ENCODE measurements around the gene SLC35A3. TPM values are rescaled to one million over a fixed set of nuclear protein-coding genes. Genes with fewer than 3 reads are reported as not detected.
"Not testable (repeated sequence)": the region's sequence is repeated elsewhere in the genome, so short reads cannot be mapped to it uniquely, and the experiment has no call there.

The SLC35A3 gene
- total RNA-seq, 1 experiment from 2014 or later = 24.4 TPM

GRCh38 chr1:99965646-99966375, 4.0 kb upstream of the SLC35A3 start:
- in situ Hi-C loops (cut with HindIII; ENCODE audit: low pct_unique_long_range_greater_than_20kb, low sequenced_read_pairs) = no loop called here
- no peak for DNase-seq (ENCODE audit: low read depth, low spot score)

- no peak for DNase-seq (ENCODE audit: low read depth, low spot score)
- in situ Hi-C loops (cut with HindIII; ENCODE audit: low pct_unique_long_range_greater_than_20kb, low sequenced_read_pairs) = no loop called here
Measured at GRCh38 chr1:99968214-99968613, 1.6 kb upstream of the SLC35A3 start.

GRCh38 chr1:99969260-99969728, 502 bp upstream of the SLC35A3 start:
- in situ Hi-C loops (cut with HindIII; ENCODE audit: low pct_unique_long_range_greater_than_20kb, low sequenced_read_pairs) = no loop called here
- peak; percentile 20 for DNase-seq (ENCODE audit: low read depth, low spot score)

DNA sequence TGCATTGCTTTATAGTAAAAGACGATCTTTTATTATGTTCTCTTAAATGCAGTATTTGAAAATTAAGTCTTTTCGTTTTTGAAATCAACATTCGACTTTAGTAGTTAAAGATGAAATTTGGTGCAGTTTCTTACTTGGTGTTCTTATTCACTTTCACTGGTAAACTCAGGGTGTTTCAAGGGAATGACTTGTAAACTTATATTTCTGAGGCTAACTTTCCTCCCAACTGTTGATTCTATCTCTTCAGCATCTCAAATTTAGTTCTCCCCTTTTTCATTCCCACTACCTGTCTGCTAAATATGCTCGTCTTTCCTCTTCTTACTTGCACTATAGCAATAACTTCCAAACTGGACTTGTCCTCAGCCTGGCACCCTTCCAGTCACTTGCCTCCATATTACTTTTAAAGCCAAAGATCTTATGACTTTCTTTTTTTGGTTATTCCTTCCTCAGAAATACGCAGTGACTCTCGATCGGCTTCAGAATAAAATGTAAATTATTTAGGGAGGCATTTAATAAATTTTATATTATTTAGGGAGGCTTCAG, 988 bp downstream of the SLC35A3 start:
- in situ Hi-C loops (cut with HindIII; ENCODE audit: low pct_unique_long_range_greater_than_20kb, low sequenced_read_pairs) = no loop called here
- no peak for DNase-seq (ENCODE audit: low read depth, low spot score)

GRCh38 chr1:99972066-99972465, 2.3 kb downstream of the SLC35A3 start:
- not testable (repeated sequence) for DNase-seq (ENCODE audit: low read depth, low spot score)

DNA sequence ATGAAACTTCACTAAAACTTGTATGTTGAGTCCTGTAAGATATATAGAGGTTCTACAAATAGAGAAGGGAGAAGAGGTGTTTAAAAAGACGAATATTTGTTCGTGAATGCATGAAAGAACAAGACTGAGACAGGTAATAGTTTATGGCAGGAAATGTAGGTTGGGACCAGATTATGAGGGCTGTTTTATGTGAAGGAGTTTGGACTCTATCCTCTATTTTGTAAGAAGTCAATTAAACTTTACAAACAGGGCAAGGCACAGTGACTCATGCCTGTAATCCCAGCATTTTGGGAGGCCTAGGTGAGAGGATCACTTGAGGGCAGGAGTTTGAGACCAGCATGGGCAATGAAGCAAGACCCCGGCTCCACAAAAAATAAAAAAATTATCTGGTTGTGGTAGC, 5.7 kb downstream of the SLC35A3 start:
- DNase-seq (ENCODE audit: low read depth, low spot score) = no peak
- in situ Hi-C loops (cut with HindIII; ENCODE audit: low pct_unique_long_range_greater_than_20kb, low sequenced_read_pairs) = no loop called here

More at GRCh38 chr1:99972066-99972465, 2.3 kb downstream of the SLC35A3 start:
- in situ Hi-C loops (cut with HindIII; ENCODE audit: low pct_unique_long_range_greater_than_20kb, low sequenced_read_pairs) = not testable (repeated sequence)

GRCh38 chr1:99977326-99977725, 7.5 kb downstream of the SLC35A3 start:
- in situ Hi-C loops (cut with HindIII; ENCODE audit: low pct_unique_long_range_greater_than_20kb, low sequenced_read_pairs) = not testable (repeated sequence)

GRCh38 chr1:99978218-99978617, 8.4 kb downstream of the SLC35A3 start:
- in situ Hi-C loops (cut with HindIII; ENCODE audit: low pct_unique_long_range_greater_than_20kb, low sequenced_read_pairs) = no loop called here

More at GRCh38 chr1:99977326-99977725, 7.5 kb downstream of the SLC35A3 start:
- DNase-seq (ENCODE audit: low read depth, low spot score) = not testable (repeated sequence)

GRCh38 chr1:99979091-99979490, 9.3 kb downstream of the SLC35A3 start:
- DNase-seq (ENCODE audit: low read depth, low spot score) = no peak
- in situ Hi-C loops (cut with HindIII; ENCODE audit: low pct_unique_long_range_greater_than_20kb, low sequenced_read_pairs) = no loop called here

More at GRCh38 chr1:99978218-99978617, 8.4 kb downstream of the SLC35A3 start:
- DNase-seq (ENCODE audit: low read depth, low spot score) = no peak

DNA sequence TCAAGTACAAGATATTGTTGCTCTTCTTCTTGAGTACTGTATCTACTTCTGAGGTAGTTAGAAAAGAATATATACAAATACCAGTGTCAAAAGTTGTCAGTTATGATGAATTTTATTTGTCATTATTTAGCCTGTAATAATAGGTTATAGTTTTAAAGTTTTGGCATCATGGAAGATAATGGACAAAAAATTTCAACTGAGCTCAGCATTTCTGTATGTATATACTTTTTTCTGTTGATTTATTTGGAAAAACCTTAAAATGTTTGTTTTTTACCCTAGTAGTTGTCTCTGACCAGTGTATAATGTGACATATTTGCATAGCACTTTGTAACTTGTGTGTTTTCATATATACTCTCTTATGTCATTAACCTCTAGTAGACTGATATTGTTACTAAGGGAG, 11.1 kb downstream of the SLC35A3 start:
- DNase-seq (ENCODE audit: low read depth, low spot score) = no peak
- in situ Hi-C loops (cut with HindIII; ENCODE audit: low pct_unique_long_range_greater_than_20kb, low sequenced_read_pairs) = no loop called here

DNA sequence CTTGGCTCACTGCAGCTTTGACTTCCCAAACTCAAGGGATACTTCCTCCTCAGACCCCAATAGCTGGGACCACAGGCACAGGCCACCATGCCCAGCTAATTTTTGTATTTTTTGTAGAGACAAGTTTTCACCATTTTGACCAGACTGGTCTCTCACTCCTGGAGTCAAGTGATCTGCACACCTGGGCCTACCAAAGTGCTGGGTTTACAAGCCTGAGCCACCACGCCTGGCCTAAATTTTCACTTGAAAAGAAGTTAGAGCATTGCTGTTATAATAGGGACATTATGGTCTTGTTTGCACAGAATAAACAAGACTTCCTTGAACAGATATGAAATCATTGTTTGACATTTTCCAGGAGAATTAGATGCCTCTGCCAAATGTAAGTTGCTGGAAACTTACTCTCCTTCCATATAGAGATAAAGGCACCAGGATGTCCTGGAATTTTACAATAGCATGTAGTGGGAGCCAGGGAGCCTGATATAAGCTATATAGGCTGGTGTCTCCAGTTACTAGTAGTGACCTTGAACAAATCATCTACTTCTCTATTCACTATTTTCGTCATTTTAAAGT, 16.9 kb downstream of the SLC35A3 start:
- in situ Hi-C loops (cut with HindIII; ENCODE audit: low pct_unique_long_range_greater_than_20kb, low sequenced_read_pairs) = no loop called here
- DNase-seq (ENCODE audit: low read depth, low spot score) = no peak

DNA sequence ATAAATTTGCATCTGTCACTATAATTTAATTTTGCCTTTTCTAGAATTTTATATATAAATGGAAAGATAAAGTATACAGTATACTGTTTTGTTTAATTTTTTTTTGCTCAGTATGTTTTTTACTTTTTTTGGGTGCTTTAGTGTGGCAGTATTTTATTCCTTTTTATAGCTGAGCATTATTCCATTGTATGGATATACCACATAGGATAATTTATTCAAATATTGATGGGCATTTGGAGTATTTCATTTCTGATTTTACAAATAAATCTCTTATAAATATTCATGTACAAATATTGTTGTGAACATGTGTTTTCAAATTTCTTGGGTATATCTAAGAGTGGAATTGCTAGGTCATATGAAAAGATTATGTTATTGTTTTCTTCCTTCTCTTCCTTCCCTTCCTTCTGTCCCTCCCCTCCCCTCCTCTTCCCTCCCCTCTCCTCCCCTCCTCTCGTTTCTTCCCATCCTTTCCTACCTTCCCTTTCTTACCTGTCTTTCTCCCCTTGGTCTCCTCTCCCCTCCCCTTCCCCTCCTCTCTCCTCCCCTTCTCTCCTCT, 18.5 kb downstream of the SLC35A3 start:
- DNase-seq (ENCODE audit: low read depth, low spot score) = no peak
- in situ Hi-C loops (cut with HindIII; ENCODE audit: low pct_unique_long_range_greater_than_20kb, low sequenced_read_pairs) = no loop called here

GRCh38 chr1:99992044-99992722, 22.4 kb downstream of the SLC35A3 start:
- in situ Hi-C loops (cut with HindIII; ENCODE audit: low pct_unique_long_range_greater_than_20kb, low sequenced_read_pairs) = no loop called here
- no peak for DNase-seq (ENCODE audit: low read depth, low spot score)

DNA sequence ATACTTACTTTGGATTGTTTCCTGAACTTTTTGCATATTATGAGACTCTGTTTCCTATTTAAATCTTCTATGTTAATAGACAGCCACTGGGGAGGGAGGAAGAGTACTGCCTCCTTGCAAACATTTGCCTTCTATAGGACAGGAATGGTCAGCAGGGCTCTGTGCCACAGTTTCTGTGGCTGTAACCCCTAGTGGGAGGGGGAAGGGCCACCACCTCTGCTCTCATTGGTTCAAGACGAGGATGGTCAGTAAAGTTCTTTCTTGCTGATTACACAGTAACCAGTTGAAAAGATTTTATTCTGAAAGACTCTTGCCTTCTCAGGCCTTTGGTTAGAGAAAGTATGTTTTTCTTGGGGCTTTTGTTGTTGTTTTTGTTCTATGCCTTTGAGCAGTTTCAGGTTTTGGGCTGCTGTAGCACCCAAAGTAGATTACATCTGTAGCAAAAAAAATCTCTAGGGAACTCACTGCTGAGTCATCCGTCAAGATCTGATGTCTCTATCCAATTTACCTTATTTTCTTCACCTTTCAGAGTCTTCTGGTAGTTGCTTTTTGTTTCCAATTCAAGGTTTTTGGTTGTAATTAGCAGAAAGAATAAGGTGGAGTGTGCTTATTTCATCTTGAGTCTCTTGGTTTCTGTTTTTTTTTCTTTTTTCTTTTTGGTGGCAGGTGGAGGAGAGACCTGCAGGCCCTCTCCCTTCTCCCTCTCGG, 23.1 kb downstream of the SLC35A3 start:
- DNase-seq (ENCODE audit: low read depth, low spot score) = no peak
- in situ Hi-C loops (cut with HindIII; ENCODE audit: low pct_unique_long_range_greater_than_20kb, low sequenced_read_pairs) = no loop called here

DNA sequence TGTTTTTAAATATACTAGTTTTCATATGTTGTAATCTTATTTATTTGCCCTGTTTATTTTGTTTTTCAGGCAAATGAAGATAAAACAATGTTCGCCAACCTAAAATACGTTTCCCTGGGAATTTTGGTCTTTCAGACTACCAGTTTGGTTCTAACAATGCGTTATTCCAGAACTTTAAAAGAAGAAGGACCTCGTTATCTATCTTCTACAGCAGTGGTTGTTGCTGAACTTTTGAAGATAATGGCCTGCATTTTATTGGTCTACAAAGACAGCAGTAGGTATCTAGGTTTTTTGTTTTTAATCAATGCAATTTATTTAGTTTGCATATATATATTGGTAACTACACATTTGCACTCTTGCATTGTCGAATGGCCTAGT, 23.7 kb downstream of the SLC35A3 start:
- in situ Hi-C loops (cut with HindIII; ENCODE audit: low pct_unique_long_range_greater_than_20kb, low sequenced_read_pairs) = no loop called here

DNA sequence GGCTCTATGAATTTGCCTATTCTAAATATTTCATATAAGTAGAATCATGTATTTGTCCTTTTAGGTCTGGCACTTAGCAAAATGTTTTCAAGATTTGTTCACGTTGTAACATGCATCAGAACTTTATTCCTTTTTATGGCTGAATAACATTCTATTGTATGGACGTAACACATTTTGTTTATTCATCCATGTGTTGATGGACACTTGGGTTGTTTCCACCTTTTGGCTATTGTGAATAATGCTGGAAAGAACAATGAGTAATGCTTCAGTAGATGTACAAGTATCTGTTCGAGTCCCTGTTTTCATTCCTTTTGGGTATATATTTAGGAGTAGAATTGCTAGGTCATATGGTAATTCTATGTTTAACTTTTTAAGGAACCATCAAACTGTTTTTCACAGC, 24.7 kb downstream of the SLC35A3 start:
- in situ Hi-C loops (cut with HindIII; ENCODE audit: low pct_unique_long_range_greater_than_20kb, low sequenced_read_pairs) = no loop called here

More for the DNA sequence above, 23.7 kb downstream of the SLC35A3 start:
- DNase-seq (ENCODE audit: low read depth, low spot score) = no peak

GRCh38 chr1:99996951-99997350, 27.2 kb downstream of the SLC35A3 start:
- in situ Hi-C loops (cut with HindIII; ENCODE audit: low pct_unique_long_range_greater_than_20kb, low sequenced_read_pairs) = no loop called here
- DNase-seq (ENCODE audit: low read depth, low spot score) = no peak

More for the DNA sequence above, 24.7 kb downstream of the SLC35A3 start:
- no peak for DNase-seq (ENCODE audit: low read depth, low spot score)
